ENCODE data around the gene NCK2. TPM values are rescaled to one million over a fixed set of nuclear protein-coding genes. Genes with fewer than 3 reads are reported as not detected.

NCK2 gene
- total RNA-seq, 1 experiment from 2014 or later, result 75.4 TPM

DNA sequence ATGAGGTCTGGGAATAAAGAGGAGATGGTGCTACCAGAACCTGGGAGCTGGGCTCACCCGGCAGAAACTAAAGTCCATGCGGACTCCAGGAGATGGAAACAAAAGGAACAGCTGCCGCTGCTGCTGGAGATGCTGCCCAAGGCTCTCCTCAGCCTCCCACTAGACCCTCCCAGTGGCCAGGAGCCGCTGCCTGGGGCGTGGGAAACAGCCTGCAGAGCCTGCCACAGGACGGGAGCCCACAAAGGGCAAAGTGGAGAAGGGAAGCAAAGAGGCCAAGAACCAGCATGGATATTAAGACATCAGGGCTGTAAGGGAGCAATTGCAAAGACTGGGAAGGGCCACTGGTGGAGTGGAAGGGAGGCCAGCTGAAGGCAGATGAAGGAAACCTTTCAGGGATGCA, 179.6 kb downstream of the NCK2 start (continued):
- TF ChIP-seq TP53 (CRISPR knock-in tag; IDR thresholded peaks at IDR 0.05), result no peak
- no peak for TF ChIP-seq ATF1 (CRISPR knock-in tag; IDR thresholded peaks at IDR 0.05)
- no peak for TF ChIP-seq ZNF416 (CRISPR knock-in tag; IDR thresholded peaks at IDR 0.05)
- TF ChIP-seq FOXK1 (CRISPR knock-in tag; IDR thresholded peaks at IDR 0.05), result no peak

GRCh38 chr2:105924932-105925331, 180.2 kb downstream of the NCK2 start:
- H3K36me3 Mint-ChIP-seq, result peaks cover 7% of the 10 kb centered on the region; the same call in 1 of the 2 replicates
- no peaks in the 10 kb centered on the region for H3K27me3 Mint-ChIP-seq (ENCODE audit: low read depth)
- no peak overlapping the region; the same call in 1 of the 2 replicates for H3K27ac Mint-ChIP-seq
- ChIA-PET CTCF (no interaction called here), POLR2A (no interaction called here)
- peaks cover 18% of the 10 kb centered on the region for H3K9me3 Mint-ChIP-seq
- H3K4me1 Mint-ChIP-seq, result peaks cover 3% of the 10 kb centered on the region; the same call in 1 of the 2 replicates
- H3K4me3 Mint-ChIP-seq, result no peak overlapping the region
- TF ChIP-seq TEAD1 (CRISPR knock-in tag; IDR thresholded peaks at IDR 0.05) (no peak), ZNF263 (CRISPR knock-in tag; IDR thresholded peaks at IDR 0.05; ENCODE audit: low read depth) (no peak), SP1 (CRISPR knock-in tag; conservative IDR thresholded peaks at IDR 0.05) (no peak), GTF2I (CRISPR knock-in tag; conservative IDR thresholded peaks at IDR 0.05) (no peak), KAT7 (CRISPR knock-in tag; IDR thresholded peaks at IDR 0.05; ENCODE audit: borderline replicate concordance) (no peak), GABPB1 (CRISPR knock-in tag; IDR thresholded peaks at IDR 0.05) (no peak), MXD4 (CRISPR knock-in tag; IDR thresholded peaks at IDR 0.05; ENCODE audit: borderline replicate concordance) (no peak), SMAD3 (CRISPR knock-in tag; IDR thresholded peaks at IDR 0.05; ENCODE audit: borderline replicate concordance) (no peak), ZNF671 (CRISPR knock-in tag; IDR thresholded peaks at IDR 0.05) (no peak), E2F4 (CRISPR knock-in tag; IDR thresholded peaks at IDR 0.05; ENCODE audit: borderline replicate concordance, low read depth) (no peak), CREM (CRISPR knock-in tag; IDR thresholded peaks at IDR 0.05) (no peak), ATF2 (CRISPR knock-in tag; IDR thresholded peaks at IDR 0.05; ENCODE audit: borderline replicate concordance, low read depth) (no peak)
- TF ChIP-seq, protein P1, sequence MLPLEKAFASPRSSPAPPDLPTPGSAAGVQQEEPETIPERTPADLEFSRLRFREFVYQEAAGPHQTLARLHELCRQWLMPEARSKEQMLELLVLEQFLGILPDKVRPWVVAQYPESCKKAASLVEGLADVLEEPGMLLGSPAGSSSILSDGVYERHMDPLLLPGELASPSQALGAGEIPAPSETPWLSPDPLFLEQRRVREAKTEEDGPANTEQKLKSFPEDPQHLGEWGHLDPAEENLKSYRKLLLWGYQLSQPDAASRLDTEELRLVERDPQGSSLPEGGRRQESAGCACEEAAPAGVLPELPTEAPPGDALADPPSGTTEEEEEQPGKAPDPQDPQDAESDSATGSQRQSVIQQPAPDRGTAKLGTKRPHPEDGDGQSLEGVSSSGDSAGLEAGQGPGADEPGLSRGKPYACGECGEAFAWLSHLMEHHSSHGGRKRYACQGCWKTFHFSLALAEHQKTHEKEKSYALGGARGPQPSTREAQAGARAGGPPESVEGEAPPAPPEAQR (CRISPR knock-in tag; IDR thresholded peaks at IDR 0.05), result no peak
- TF ChIP-seq, protein P2, sequence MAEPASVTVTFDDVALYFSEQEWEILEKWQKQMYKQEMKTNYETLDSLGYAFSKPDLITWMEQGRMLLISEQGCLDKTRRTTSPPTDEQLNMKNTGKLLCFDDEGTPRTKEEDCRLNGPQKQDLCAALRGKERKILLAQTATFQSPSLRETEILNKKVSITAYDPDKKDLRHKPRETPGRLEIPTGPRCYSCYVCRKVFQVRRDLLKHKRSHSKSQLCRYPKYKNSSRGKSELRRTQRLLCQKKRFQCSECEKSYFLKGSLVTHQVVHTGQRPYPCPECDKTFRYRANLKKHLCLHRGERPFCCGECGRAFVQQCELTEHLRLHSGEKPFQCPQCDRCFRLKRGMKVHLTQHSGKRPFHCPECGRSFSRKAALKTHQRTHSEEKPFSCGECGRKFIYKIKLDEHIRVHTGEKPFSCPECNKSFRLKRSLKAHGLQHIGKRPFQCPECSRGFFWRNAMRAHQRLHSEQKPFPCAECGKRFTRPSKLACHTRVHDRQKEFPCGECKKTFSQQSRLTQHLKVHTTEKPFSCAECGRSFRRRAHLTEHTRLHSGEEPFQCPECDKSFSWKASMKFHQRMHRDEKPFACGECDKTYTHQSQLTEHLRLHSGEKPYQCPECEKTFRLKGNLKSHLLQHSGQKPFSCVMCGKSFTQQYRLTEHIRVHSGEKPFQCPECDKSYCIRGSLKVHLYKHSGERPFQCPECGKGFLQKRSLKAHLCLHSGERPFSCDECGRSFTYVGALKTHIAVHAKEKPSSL (CRISPR knock-in tag; conservative IDR thresholded peaks at IDR 0.05), result no peak
- TF ChIP-seq, protein P3, sequence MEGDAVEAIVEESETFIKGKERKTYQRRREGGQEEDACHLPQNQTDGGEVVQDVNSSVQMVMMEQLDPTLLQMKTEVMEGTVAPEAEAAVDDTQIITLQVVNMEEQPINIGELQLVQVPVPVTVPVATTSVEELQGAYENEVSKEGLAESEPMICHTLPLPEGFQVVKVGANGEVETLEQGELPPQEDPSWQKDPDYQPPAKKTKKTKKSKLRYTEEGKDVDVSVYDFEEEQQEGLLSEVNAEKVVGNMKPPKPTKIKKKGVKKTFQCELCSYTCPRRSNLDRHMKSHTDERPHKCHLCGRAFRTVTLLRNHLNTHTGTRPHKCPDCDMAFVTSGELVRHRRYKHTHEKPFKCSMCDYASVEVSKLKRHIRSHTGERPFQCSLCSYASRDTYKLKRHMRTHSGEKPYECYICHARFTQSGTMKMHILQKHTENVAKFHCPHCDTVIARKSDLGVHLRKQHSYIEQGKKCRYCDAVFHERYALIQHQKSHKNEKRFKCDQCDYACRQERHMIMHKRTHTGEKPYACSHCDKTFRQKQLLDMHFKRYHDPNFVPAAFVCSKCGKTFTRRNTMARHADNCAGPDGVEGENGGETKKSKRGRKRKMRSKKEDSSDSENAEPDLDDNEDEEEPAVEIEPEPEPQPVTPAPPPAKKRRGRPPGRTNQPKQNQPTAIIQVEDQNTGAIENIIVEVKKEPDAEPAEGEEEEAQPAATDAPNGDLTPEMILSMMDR (IDR thresholded peaks at IDR 0.05), result no peak
- TF ChIP-seq, protein P4, sequence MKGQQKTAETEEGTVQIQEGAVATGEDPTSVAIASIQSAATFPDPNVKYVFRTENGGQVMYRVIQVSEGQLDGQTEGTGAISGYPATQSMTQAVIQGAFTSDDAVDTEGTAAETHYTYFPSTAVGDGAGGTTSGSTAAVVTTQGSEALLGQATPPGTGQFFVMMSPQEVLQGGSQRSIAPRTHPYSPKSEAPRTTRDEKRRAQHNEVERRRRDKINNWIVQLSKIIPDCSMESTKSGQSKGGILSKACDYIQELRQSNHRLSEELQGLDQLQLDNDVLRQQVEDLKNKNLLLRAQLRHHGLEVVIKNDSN (CRISPR knock-in tag; IDR thresholded peaks at IDR 0.05), result no peak
- DNase-seq (ENCODE audit: low spot score), result no peak
- ATAC-seq, result no peak

All from WTC11 (cell line).